ENCODE measurements around the gene SYNM.

Gene SYNM

DNA sequence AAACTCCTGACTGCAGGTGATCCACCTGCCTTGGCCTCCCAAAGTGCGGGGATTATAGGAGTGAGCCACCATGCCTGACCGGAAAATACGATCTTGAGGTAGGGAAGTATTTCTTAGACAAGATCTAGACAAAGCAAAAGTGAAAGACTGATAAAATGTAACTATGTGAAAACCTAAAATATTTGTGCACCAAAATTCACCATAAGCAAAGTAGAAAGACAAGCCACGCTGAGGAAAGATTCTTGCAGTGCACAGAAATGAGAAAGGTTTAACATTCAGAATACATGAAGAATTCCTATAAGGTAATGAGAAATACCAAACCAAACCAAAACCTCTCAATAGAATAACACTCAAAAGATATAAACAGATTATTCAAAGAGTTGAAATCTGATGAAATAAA, 35.7 kb downstream of the SYNM start:
- TF ChIP-seq, protein P1, sequence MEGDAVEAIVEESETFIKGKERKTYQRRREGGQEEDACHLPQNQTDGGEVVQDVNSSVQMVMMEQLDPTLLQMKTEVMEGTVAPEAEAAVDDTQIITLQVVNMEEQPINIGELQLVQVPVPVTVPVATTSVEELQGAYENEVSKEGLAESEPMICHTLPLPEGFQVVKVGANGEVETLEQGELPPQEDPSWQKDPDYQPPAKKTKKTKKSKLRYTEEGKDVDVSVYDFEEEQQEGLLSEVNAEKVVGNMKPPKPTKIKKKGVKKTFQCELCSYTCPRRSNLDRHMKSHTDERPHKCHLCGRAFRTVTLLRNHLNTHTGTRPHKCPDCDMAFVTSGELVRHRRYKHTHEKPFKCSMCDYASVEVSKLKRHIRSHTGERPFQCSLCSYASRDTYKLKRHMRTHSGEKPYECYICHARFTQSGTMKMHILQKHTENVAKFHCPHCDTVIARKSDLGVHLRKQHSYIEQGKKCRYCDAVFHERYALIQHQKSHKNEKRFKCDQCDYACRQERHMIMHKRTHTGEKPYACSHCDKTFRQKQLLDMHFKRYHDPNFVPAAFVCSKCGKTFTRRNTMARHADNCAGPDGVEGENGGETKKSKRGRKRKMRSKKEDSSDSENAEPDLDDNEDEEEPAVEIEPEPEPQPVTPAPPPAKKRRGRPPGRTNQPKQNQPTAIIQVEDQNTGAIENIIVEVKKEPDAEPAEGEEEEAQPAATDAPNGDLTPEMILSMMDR (IDR thresholded peaks at IDR 0.05; ENCODE audit: low read depth, low read length, poor library complexity, severe bottlenecking): no peak
- TF ChIP-seq EZH2phosphoT487 (IDR thresholded peaks at IDR 0.05; ENCODE audit: borderline replicate concordance, low read length): no peak
- H3K4me2 ChIP-seq (ENCODE audit: low read length): no peak overlapping the region

DNA sequence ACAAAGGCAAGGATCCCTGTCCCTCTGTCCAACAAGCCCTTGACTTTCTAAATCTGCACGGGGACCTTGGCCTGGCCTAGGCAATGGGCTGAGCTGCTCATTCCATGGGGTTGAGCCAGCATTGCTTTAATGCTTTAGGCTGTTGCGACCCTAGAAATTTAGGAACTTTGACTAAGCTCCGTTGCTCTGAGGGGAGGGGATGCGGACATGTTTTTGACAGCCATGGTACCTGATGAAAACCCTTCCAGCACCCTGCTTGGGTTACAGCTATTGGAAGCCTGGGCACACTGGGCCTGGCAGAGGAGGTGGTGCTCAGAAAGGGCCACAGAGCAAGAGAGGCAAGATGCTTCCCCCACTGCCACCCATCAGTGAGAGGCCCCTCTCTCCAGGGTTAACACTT, 37.1 kb downstream of the SYNM start:
- Histone ChIP-seq H3F3A (ENCODE audit: control insufficient read depth, insufficient read depth) (no peaks in the 10 kb centered on the region), H3K4me2 (ENCODE audit: low read length) (no peak overlapping the region), H3K4me1 (ENCODE audit: control insufficient read depth, low read length) (no peaks in the 10 kb centered on the region), H3K9me3 (ENCODE audit: control insufficient read depth, insufficient read depth, low read length) (no peaks in the 10 kb centered on the region), H3K79me2 (ENCODE audit: control insufficient read depth, low read length) (no peaks in the 10 kb centered on the region), H3K27ac (ENCODE audit: low read depth, low read length) (no peak overlapping the region), H4K20me1 (ENCODE audit: control insufficient read depth, insufficient read depth, low read depth, low read length) (no peaks in the 10 kb centered on the region), H3K36me3 (ENCODE audit: control insufficient read depth, low read length) (no peaks in the 10 kb centered on the region), H3K4me3 (ENCODE audit: low read length) (no peak overlapping the region), H3K9me2 (replicated peaks; ENCODE audit: control insufficient read depth, low read length) (no peaks in the 10 kb centered on the region), H3K27me3 (ENCODE audit: control insufficient read depth, low read length) (no peaks in the 10 kb centered on the region)
- no peak for TF ChIP-seq EZH2phosphoT487 (IDR thresholded peaks at IDR 0.05; ENCODE audit: borderline replicate concordance, low read length)
- TF ChIP-seq, protein P1 (IDR thresholded peaks at IDR 0.05; ENCODE audit: low read depth, low read length, poor library complexity, severe bottlenecking): no peak

More for the DNA sequence above, 35.7 kb downstream of the SYNM start:
- no peaks in the 10 kb centered on the region for H3K9me3 ChIP-seq (ENCODE audit: control insufficient read depth, insufficient read depth, low read length)
- no peaks in the 10 kb centered on the region for H3K36me3 ChIP-seq (ENCODE audit: control insufficient read depth, low read length)
- H3K27me3 ChIP-seq (ENCODE audit: control insufficient read depth, low read length): no peaks in the 10 kb centered on the region
- H3K4me3 ChIP-seq (ENCODE audit: low read length): no peak overlapping the region
- no peaks in the 10 kb centered on the region for H4K20me1 ChIP-seq (ENCODE audit: control insufficient read depth, insufficient read depth, low read depth, low read length)
- no peaks in the 10 kb centered on the region for H3K79me2 ChIP-seq (ENCODE audit: control insufficient read depth, low read length)
- H3F3A ChIP-seq (ENCODE audit: control insufficient read depth, insufficient read depth): no peaks in the 10 kb centered on the region
- H3K9me2 ChIP-seq (replicated peaks; ENCODE audit: control insufficient read depth, low read length): no peaks in the 10 kb centered on the region
- no peaks in the 10 kb centered on the region for H3K4me1 ChIP-seq (ENCODE audit: control insufficient read depth, low read length)
- H3K27ac ChIP-seq (ENCODE audit: low read depth, low read length): no peak overlapping the region

DNA sequence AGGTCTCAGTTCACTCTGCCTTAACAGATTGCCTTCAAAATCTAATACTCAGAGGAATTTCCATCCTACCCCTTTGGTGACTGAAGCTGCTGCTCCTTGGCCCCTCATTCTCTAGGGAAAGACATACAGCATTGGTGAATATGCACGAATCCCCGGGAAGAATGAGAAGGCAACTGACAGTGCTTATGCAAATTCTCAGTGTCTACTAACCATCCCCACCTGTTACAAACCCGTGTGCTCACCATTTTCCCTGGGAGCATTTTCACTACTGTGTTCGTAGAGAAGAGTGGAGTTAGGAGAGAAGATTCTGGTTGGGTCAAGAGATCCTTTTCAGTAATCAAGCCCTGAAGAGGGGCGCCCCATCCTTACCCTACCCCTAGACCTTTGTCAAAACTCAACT, 37.7 kb downstream of the SYNM start:
- no peaks in the 10 kb centered on the region for H3K9me3 ChIP-seq (ENCODE audit: control insufficient read depth, insufficient read depth, low read length)
- no peak overlapping the region for H3K27ac ChIP-seq (ENCODE audit: low read depth, low read length)
- H3K4me2 ChIP-seq (ENCODE audit: low read length): no peak overlapping the region
- no peaks in the 10 kb centered on the region for H3F3A ChIP-seq (ENCODE audit: control insufficient read depth, insufficient read depth)
- no peaks in the 10 kb centered on the region for H3K36me3 ChIP-seq (ENCODE audit: control insufficient read depth, low read length)
- TF ChIP-seq EZH2phosphoT487 (IDR thresholded peaks at IDR 0.05; ENCODE audit: borderline replicate concordance, low read length): no peak
- TF ChIP-seq, protein P1 (IDR thresholded peaks at IDR 0.05; ENCODE audit: low read depth, low read length, poor library complexity, severe bottlenecking): no peak
- no peaks in the 10 kb centered on the region for H4K20me1 ChIP-seq (ENCODE audit: control insufficient read depth, insufficient read depth, low read depth, low read length)
- H3K79me2 ChIP-seq (ENCODE audit: control insufficient read depth, low read length): no peaks in the 10 kb centered on the region
- no peaks in the 10 kb centered on the region for H3K27me3 ChIP-seq (ENCODE audit: control insufficient read depth, low read length)
- H3K4me3 ChIP-seq (ENCODE audit: low read length): no peak overlapping the region
- H3K4me1 ChIP-seq (ENCODE audit: control insufficient read depth, low read length): no peaks in the 10 kb centered on the region
- no peaks in the 10 kb centered on the region for H3K9me2 ChIP-seq (replicated peaks; ENCODE audit: control insufficient read depth, low read length)

DNA sequence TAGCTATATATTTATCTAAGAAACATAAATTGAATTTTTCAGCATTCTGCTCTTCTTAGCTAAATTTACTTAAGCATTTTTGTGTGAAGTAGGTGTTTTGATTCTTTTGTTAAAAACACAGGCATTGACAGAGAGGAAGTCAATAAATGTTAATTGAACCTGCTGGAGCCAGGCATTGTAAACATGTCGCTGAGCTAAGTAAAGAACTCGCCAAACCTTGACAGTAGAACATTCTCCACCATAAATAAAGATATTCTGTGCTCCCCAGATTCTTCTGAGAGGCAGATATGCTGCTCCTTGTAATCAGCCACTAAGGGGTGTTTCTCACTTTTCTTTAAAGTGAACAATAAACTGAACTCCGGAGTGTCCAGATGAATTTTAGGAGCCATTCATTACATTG, 38.4 kb downstream of the SYNM start:
- no peaks in the 10 kb centered on the region for H4K20me1 ChIP-seq (ENCODE audit: control insufficient read depth, insufficient read depth, low read depth, low read length)
- no peaks in the 10 kb centered on the region for H3K36me3 ChIP-seq (ENCODE audit: control insufficient read depth, low read length)
- H3K27ac ChIP-seq (ENCODE audit: low read depth, low read length): no peak overlapping the region
- H3K4me2 ChIP-seq (ENCODE audit: low read length): no peak overlapping the region
- no peaks in the 10 kb centered on the region for H3K79me2 ChIP-seq (ENCODE audit: control insufficient read depth, low read length)
- no peaks in the 10 kb centered on the region for H3K9me2 ChIP-seq (replicated peaks; ENCODE audit: control insufficient read depth, low read length)
- TF ChIP-seq, protein P1 (IDR thresholded peaks at IDR 0.05; ENCODE audit: low read depth, low read length, poor library complexity, severe bottlenecking): no peak
- no peak for TF ChIP-seq EZH2phosphoT487 (IDR thresholded peaks at IDR 0.05; ENCODE audit: borderline replicate concordance, low read length)
- no peaks in the 10 kb centered on the region for H3K9me3 ChIP-seq (ENCODE audit: control insufficient read depth, insufficient read depth, low read length)
- no peaks in the 10 kb centered on the region for H3K4me1 ChIP-seq (ENCODE audit: control insufficient read depth, low read length)
- no peak overlapping the region for H3K4me3 ChIP-seq (ENCODE audit: low read length)
- H3K27me3 ChIP-seq (ENCODE audit: control insufficient read depth, low read length): no peaks in the 10 kb centered on the region
- no peaks in the 10 kb centered on the region for H3F3A ChIP-seq (ENCODE audit: control insufficient read depth, insufficient read depth)
